Measurements from ENCODE around the gene SLC25A12. TPM values are rescaled to one million over a fixed set of nuclear protein-coding genes. Genes with fewer than 3 reads are reported as not detected.
"Not testable (repeated sequence)": the region's sequence is repeated elsewhere in the genome, so short reads cannot be mapped to it uniquely, and the experiment has no call there.

SLC25A12 gene
- total RNA-seq, 1 experiment from 2014 or later, result 5.3 TPM

DNA sequence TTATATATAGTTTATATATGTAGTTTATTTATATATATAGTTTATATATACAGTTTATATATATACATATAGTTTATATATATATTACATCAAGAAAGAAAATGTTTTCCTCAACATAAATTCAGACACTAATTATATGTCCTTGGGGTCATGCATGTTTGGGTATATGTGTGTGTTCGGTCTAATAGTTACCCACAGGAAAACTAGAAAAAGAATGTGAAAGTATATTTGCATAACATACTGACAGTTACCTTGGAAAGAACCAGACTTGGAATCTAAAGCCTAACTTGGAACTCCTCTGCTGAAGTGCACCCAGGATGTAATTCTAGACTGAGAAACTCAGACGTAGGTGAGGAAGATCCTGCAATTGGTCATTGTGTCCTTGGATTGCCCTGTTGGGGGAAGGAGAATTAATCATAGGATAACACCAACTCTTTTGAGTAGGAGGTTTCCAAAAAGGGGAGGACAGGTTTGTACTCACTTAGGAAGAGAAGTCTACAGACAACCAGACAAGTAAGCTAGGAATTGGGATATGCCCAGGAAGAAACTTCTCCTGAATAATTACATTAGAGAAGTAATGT, 8.9 kb upstream of the SLC25A12 start:
- Mint-ChIP-seq H3K4me1 (ENCODE audit: low read depth, unreplicated experiment) (no peaks in the 10 kb centered on the region), H3K27ac (ENCODE audit: unreplicated experiment) (no peak overlapping the region), H3K4me3 (ENCODE audit: unreplicated experiment) (no peak overlapping the region), H3K9me3 (ENCODE audit: unreplicated experiment) (peaks cover 6% of the 10 kb centered on the region), H3K36me3 (ENCODE audit: insufficient read depth, unreplicated experiment) (no peaks in the 10 kb centered on the region), H3K27me3 (ENCODE audit: insufficient read depth, unreplicated experiment) (peaks cover 8% of the 10 kb centered on the region)
- no TSS peak for BruUV-seq (replicated peaks)
- DNase-seq, result no peak
- Histone ChIP-seq H3K4me3 (ENCODE audit: low read depth, low read length) (no peak overlapping the region), H3K36me3 (ENCODE audit: control insufficient read depth, insufficient read depth, low read length) (no peaks in the 10 kb centered on the region), H3K9me3 (peaks cover 5% of the 10 kb centered on the region; the same call in 1 of the 2 replicates), H3K27me3 (replicated peaks; ENCODE audit: control insufficient read depth, insufficient read depth, low read length) (no peaks in the 10 kb centered on the region), H3K4me1 (no peaks in the 10 kb centered on the region)
- intact Hi-C loops (cut with micrococcal nuclease; ENCODE audit: unreplicated experiment), result no loop called here
- ChIA-PET POLR2A (no interaction called here), CTCF (no interaction called here)
- TF ChIP-seq, protein P1, sequence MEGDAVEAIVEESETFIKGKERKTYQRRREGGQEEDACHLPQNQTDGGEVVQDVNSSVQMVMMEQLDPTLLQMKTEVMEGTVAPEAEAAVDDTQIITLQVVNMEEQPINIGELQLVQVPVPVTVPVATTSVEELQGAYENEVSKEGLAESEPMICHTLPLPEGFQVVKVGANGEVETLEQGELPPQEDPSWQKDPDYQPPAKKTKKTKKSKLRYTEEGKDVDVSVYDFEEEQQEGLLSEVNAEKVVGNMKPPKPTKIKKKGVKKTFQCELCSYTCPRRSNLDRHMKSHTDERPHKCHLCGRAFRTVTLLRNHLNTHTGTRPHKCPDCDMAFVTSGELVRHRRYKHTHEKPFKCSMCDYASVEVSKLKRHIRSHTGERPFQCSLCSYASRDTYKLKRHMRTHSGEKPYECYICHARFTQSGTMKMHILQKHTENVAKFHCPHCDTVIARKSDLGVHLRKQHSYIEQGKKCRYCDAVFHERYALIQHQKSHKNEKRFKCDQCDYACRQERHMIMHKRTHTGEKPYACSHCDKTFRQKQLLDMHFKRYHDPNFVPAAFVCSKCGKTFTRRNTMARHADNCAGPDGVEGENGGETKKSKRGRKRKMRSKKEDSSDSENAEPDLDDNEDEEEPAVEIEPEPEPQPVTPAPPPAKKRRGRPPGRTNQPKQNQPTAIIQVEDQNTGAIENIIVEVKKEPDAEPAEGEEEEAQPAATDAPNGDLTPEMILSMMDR (IDR thresholded peaks at IDR 0.05; ENCODE audit: insufficient read depth in 1 of 2, low read depth in 1 of 2, low read length in 1 of 2, severe bottlenecking in 1 of 2, unreplicated experiment in 1 of 2), result no peak

DNA sequence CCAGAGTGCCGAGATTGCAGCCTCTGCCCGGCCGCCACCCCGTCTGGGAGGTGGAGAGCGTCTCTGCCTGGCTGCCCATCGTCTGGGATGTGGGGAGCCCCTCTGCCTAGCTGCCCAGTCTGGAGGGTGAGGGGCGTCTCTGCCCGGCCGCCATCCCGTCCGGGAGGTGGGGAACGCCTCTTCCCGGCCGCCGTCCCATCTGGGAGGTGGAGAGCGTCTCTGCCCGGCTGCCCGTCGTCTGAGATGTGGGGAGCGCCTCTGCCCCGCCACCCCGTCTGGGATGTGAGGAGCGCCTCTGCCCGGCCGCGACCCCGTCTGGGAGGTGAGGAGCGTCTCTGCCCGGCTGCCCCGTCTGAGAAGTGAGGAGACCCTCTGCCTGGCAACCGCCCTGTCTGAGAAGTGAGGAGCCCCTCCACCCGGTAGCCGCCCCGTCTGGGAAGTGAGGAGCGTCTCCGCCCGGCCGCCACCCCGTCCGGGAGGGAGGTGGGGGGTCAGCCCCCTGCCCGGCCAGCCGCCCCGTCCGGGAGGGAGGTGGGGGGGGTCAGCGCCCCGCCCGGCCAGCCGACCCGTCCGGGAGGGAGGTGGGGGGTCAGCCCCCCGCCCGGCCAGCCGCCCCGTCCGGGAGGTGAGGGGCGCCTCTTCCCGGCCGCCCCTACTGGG, 5.7 kb upstream of the SLC25A12 start:
- DNase-seq; H3K4me3 ChIP-seq (ENCODE audit: low read depth, low read length); H3K27me3 Mint-ChIP-seq (ENCODE audit: insufficient read depth, unreplicated experiment); H3K9me3 ChIP-seq; H3K36me3 Mint-ChIP-seq (ENCODE audit: insufficient read depth, unreplicated experiment); H3K27ac Mint-ChIP-seq (ENCODE audit: unreplicated experiment); intact Hi-C loops (cut with micrococcal nuclease; ENCODE audit: unreplicated experiment); H3K9me3 Mint-ChIP-seq (ENCODE audit: unreplicated experiment); BruUV-seq (replicated peaks); POLR2A ChIA-PET; H3K4me1 Mint-ChIP-seq (ENCODE audit: low read depth, unreplicated experiment); H3K4me1 ChIP-seq; H3K4me3 Mint-ChIP-seq (ENCODE audit: unreplicated experiment); H3K27me3 ChIP-seq (replicated peaks; ENCODE audit: control insufficient read depth, insufficient read depth, low read length); H3K36me3 ChIP-seq (ENCODE audit: control insufficient read depth, insufficient read depth, low read length); CTCF ChIA-PET: not testable (repeated sequence)

GRCh38 chr2:171895786-171896185, 1.7 kb upstream of the SLC25A12 start:
- TF ChIP-seq, protein P1 (IDR thresholded peaks at IDR 0.05; ENCODE audit: insufficient read depth in 1 of 2, low read depth in 1 of 2, low read length in 1 of 2, severe bottlenecking in 1 of 2, unreplicated experiment in 1 of 2), result no peak
- Histone ChIP-seq H3K27me3 (replicated peaks; ENCODE audit: control insufficient read depth, insufficient read depth, low read length) (no peaks in the 10 kb centered on the region), H3K9me3 (peaks cover 5% of the 10 kb centered on the region; the same call in 1 of the 2 replicates), H3K4me3 (ENCODE audit: low read depth, low read length) (no peak overlapping the region), H3K36me3 (ENCODE audit: control insufficient read depth, insufficient read depth, low read length) (no peaks in the 10 kb centered on the region), H3K4me1 (peaks cover 8% of the 10 kb centered on the region)
- intact Hi-C loops (cut with micrococcal nuclease; ENCODE audit: unreplicated experiment), result no loop called here
- ChIA-PET CTCF (no interaction called here), POLR2A (no interaction called here)
- Mint-ChIP-seq H3K9me3 (ENCODE audit: unreplicated experiment) (peaks cover 8% of the 10 kb centered on the region), H3K27me3 (ENCODE audit: insufficient read depth, unreplicated experiment) (peaks cover 3% of the 10 kb centered on the region), H3K27ac (ENCODE audit: unreplicated experiment) (no peak overlapping the region), H3K36me3 (ENCODE audit: insufficient read depth, unreplicated experiment) (no peaks in the 10 kb centered on the region), H3K4me3 (ENCODE audit: unreplicated experiment) (no peak overlapping the region), H3K4me1 (ENCODE audit: low read depth, unreplicated experiment) (peaks cover 14% of the 10 kb centered on the region)
- no peak for DNase-seq
- no TSS peak for BruUV-seq (replicated peaks)
